Endothelial cell of umbilical vein (primary cell): Measurements from ENCODE around the gene TEX19. TPM values are rescaled to one million over a fixed set of nuclear protein-coding genes. Genes with fewer than 3 reads are reported as not detected.
A peak's percentile ranks its signal among the peaks of the same experiment; 100 is the strongest.

Experiments
- BruUV-seq: library from RNA; stranded (reverse); fragments of 400-500 nt; replicated peaks from 2 replicates; lab custom pipeline; 2021; lab: Mats Ljungman, UMichigan
- CTCF ChIA-PET: fragments of 300-600, 350-600 bp; sonication (Branson Sonifier 250); formaldehyde crosslinking; loops from one replicate; lab custom pipeline; 2021; ENCODE audit warnings: antibody characterized with exemption, inconsistent platforms; lab: Charles Lee
- POLR2A ChIA-PET: fragments of 300-600, 350-600 bp; sonication (Branson Sonifier 250); formaldehyde crosslinking; loops from one replicate; lab custom pipeline; 2021; ENCODE audit warnings: antibody characterized with exemption, inconsistent platforms; lab: Charles Lee
- DNase-seq: peaks from one replicate; pipeline ENCODE4 v3.0.0-alpha.2; 2011; ENCODE audit warnings: low read depth, low spot score
- FAIRE-seq: peaks from 2 replicates; lab custom pipeline; 2011; peaks lifted over from hg19 to GRCh38; lab: Jason Lieb, UNC
- H2AFZ ChIP-seq: 2 replicates; pipeline ENCODE4 v1.6.0; 2012; ENCODE audit warnings: low read depth, low read length, control low read depth, inconsistent platforms
- H3K27ac ChIP-seq: 2 replicates; pipeline ENCODE4 v1.5.1; 2011; ENCODE audit warnings: low read depth, mild to moderate bottlenecking, control low read depth, low read length, moderate library complexity; ENCODE audit not compliant: insufficient read depth
- H3K27me3 ChIP-seq, 2 experiments: 2 replicates each; pipeline versions ENCODE4 v1.6.0 to v1.6.1; 2011; ENCODE audit warnings: low read length in 2 of 2, mixed read lengths in 1 of 2; ENCODE audit not compliant: control insufficient read depth in 2 of 2, insufficient read depth in 2 of 2
- H3K36me3 ChIP-seq, 2 experiments: 2 replicates in 1 of 2; 3 replicates in 1 of 2; pipeline ENCODE4 v1.5.1; 2011; ENCODE audit warnings: low read length in 2 of 2, mild to moderate bottlenecking in 1 of 2, moderate library complexity in 1 of 2; ENCODE audit not compliant: control insufficient read depth in 2 of 2, insufficient read depth in 2 of 2; ENCODE audit errors: extremely low read depth in 1 of 2
- H3K4me1 ChIP-seq: 3 replicates; pipeline ENCODE4 v1.5.1; 2011; ENCODE audit warnings: mild to moderate bottlenecking, low read length; ENCODE audit not compliant: control insufficient read depth, insufficient read depth; ENCODE audit errors: extremely low read depth
- H3K4me2 ChIP-seq: 2 replicates; pipeline ENCODE4 v1.6.1; 2011; ENCODE audit warnings: low read length, control low read depth, mixed read lengths; ENCODE audit not compliant: insufficient read depth
- H3K4me3 ChIP-seq, 3 experiments: fragments of 200-600 bp in 1 of 3; sonication (generic), shearing (Covaris generic) in 1 of 3; replicated peaks in 1 of 3; 2 replicates each; pipeline ENCODE4 v1.5.1; 2011 to 2016; ENCODE audit warnings: control low read depth in 3 of 3, low read length in 3 of 3, mild to moderate bottlenecking in 2 of 3, inconsistent platforms in 1 of 3, low read depth in 1 of 3, moderate library complexity in 1 of 3; ENCODE audit not compliant: insufficient read depth in 1 of 3
- H3K79me2 ChIP-seq: 2 replicates; pipeline ENCODE4 v1.6.0; 2012; ENCODE audit warnings: low read length, inconsistent platforms; ENCODE audit not compliant: control insufficient read depth, insufficient read depth
- H3K9ac ChIP-seq: replicated peaks from 2 replicates; pipeline ENCODE3; 2011; ENCODE audit warnings: low read length, control low read depth; ENCODE audit not compliant: insufficient read depth; ENCODE audit errors: extremely low read depth
- H3K9me1 ChIP-seq: replicated peaks from 3 replicates; pipeline ENCODE4 v1.6.0; 2011; ENCODE audit warnings: mild to moderate bottlenecking, low read length; ENCODE audit not compliant: control insufficient read depth, insufficient read depth; ENCODE audit errors: extremely low read depth
- H3K9me3 ChIP-seq: replicated peaks from 2 replicates; pipeline ENCODE4 v1.5.1; 2012; ENCODE audit warnings: low read length, inconsistent platforms; ENCODE audit not compliant: control insufficient read depth, insufficient read depth
- H4K20me1 ChIP-seq: replicated peaks from 2 replicates; pipeline ENCODE3; 2011; ENCODE audit warnings: mild to moderate bottlenecking, low read length; ENCODE audit not compliant: control insufficient read depth, insufficient read depth; ENCODE audit errors: extremely low read depth
- EZH2 ChIP-seq: IDR thresholded peaks from 2 replicates; pipeline ENCODE4 v1.6.1; 2012; ENCODE audit warnings: borderline replicate concordance, low read depth, mild to moderate bottlenecking, moderate library complexity, low read length, inconsistent platforms; ENCODE audit not compliant: severe bottlenecking
- FOS ChIP-seq: IDR thresholded peaks from 2 replicates; pipeline ENCODE4 v1.6.1; 2011; ENCODE audit warnings: mild to moderate bottlenecking, low read length, moderate library complexity, borderline replicate concordance; ENCODE audit not compliant: insufficient read depth
- GATA2 ChIP-seq: IDR thresholded peaks from 2 replicates; pipeline ENCODE4 v1.7.0; 2011; ENCODE audit warnings: low read depth, mild to moderate bottlenecking, moderate library complexity, mixed read lengths, low read length; ENCODE audit not compliant: insufficient read length, insufficient read depth
- JUN ChIP-seq: IDR thresholded peaks from 2 replicates; pipeline ENCODE4 v1.6.1; 2011; ENCODE audit warnings: borderline replicate concordance, low read depth; ENCODE audit not compliant: insufficient read length, insufficient read depth
- MYC ChIP-seq: IDR thresholded peaks from one replicate; pipeline ENCODE4 v1.6.1; 2011; ENCODE audit warnings: mild to moderate bottlenecking, low read depth, low read length
- POLR2A ChIP-seq: IDR thresholded peaks from 2 replicates; pipeline ENCODE4 v1.6.1; 2012; ENCODE audit warnings: low read depth, mild to moderate bottlenecking, control low read depth, low read length
- POLR2AphosphoS5 ChIP-seq: IDR thresholded peaks from 2 replicates; pipeline ENCODE4 v1.6.1; 2012; ENCODE audit warnings: low read depth, mild to moderate bottlenecking, control low read depth, low read length, moderate library complexity; ENCODE audit not compliant: insufficient read depth
- dilution Hi-C: fragments of 300-500 bp; cut with MboI; formaldehyde crosslinking; loops from one replicate; pipeline ENCODE4 v1.15.0; 2019; ENCODE audit warnings: low sequenced_read_pairs; ENCODE audit not compliant: extremely low pct_ligation_motif_present
- intact Hi-C: fragments of 100-400 bp; cut with micrococcal nuclease; formaldehyde crosslinking; loops from one replicate; pipeline ENCODE4 v1.10.0; 2022
- polyA plus RNA-seq, 4 experiments: library from polyadenylated mRNA; depleted of rRNA in 3 of 4; stranded (reverse) in 3 of 4; unstranded in 1 of 4; fragments of >200 nt; gene quantifications; 2 replicates each; pipeline versions ENCODE4 v1.2.1 to v1.2.3, GENCODE V29; 2011 to 2012; ENCODE audit warnings: missing spikeins in 1 of 4
- total RNA-seq: library from RNA; stranded (reverse); gene quantifications from 2 replicates; pipeline ENCODE4 v1.2.3, GENCODE V29; 2021
- TF ChIP-seq, protein P1 (sequence below), 2 donors: IDR thresholded peaks; 1 replicate in 1 of 2; 2 replicates in 1 of 2; pipeline ENCODE4 v1.5.1; 2011; ENCODE audit warnings: low read length in 2 of 2, mild to moderate bottlenecking in 2 of 2, moderate library complexity in 2 of 2, control low read depth in 1 of 2, inconsistent platforms in 1 of 2, low read depth in 1 of 2; ENCODE audit not compliant: insufficient read depth in 1 of 2; ENCODE audit errors: extremely low read depth in 1 of 2
- TF ChIP-seq, protein P2 (sequence below): IDR thresholded peaks from 2 replicates; pipeline ENCODE4 v1.6.1; 2011; ENCODE audit not compliant: insufficient read depth, insufficient read length

Gene TEX19
- total and polyA plus RNA-seq, 2 donors (not counting 3 experiments of a cell fraction or from before 2014, with no cell fraction given): 0.06 TPM; not detected in 1

DNA sequence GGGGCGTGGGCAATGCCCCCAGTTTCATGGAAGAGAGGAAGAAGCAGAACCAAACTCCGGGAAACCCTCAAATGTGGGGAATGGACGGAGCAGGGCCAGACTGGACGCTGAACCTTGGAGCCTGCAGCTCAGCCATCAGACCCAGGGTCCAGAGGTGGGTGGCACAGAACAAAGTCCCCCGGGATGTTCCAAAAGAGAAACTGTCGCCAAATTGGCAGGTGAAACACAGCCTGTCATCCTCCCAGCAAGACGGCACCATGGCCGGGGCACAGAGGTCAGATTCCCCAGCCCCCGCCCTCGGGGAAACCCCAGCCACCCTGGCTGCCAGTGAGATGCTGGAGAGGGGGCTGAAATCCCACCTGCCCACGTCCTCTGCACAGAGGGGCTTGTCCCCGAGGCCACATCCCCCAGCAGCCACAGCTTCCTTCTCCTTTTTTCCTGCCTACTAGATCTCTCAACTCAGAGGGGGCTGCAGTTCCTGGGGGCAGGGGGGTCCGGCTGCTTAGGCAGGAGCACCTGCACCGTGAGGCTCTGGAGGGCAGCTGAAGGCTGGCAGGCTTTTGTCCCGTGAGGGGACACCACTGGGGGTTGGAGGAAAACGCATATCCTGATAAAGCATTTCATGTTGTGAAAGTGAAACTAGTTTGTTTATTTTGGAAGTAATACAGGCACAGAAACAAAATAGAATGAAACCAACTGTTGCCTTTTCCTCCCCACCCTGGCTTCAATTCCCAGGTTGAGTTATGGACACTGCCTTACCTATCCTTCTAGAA lies 24.2 kb upstream of the TEX19 start:
- Histone ChIP-seq H3K4me1 (peaks cover 16% of the 10 kb centered on the region), H4K20me1 (no peaks in the 10 kb centered on the region), H3K27ac (no peak overlapping the region), H3K9ac (no peak overlapping the region), H3K27me3 (peaks cover 0 to 2% of the 10 kb centered on the region in 2 experiments), H3K79me2 (no peaks in the 10 kb centered on the region), H3K9me1 (no peaks in the 10 kb centered on the region), H2AFZ (peak overlapping the region; percentile 88), H3K4me2 (peak overlapping the region; percentile 84), H3K9me3 (no peaks in the 10 kb centered on the region), H3K36me3 (no peaks in the 10 kb centered on the region), H3K4me3 (peak overlapping the region; percentile 19 to 44 (median 32))
- peak; percentile 49 for DNase-seq
- TF ChIP-seq EZH2 (no peak), GATA2 (no peak), JUN (no peak), FOS (no peak), POLR2A (no peak), MYC (no peak), POLR2AphosphoS5 (no peak)
- TF ChIP-seq, protein P1, sequence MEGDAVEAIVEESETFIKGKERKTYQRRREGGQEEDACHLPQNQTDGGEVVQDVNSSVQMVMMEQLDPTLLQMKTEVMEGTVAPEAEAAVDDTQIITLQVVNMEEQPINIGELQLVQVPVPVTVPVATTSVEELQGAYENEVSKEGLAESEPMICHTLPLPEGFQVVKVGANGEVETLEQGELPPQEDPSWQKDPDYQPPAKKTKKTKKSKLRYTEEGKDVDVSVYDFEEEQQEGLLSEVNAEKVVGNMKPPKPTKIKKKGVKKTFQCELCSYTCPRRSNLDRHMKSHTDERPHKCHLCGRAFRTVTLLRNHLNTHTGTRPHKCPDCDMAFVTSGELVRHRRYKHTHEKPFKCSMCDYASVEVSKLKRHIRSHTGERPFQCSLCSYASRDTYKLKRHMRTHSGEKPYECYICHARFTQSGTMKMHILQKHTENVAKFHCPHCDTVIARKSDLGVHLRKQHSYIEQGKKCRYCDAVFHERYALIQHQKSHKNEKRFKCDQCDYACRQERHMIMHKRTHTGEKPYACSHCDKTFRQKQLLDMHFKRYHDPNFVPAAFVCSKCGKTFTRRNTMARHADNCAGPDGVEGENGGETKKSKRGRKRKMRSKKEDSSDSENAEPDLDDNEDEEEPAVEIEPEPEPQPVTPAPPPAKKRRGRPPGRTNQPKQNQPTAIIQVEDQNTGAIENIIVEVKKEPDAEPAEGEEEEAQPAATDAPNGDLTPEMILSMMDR (IDR thresholded peaks at IDR 0.05; ENCODE audit: extremely low read depth in 1 of 2, insufficient read depth in 1 of 2, low read depth in 1 of 2, low read length in 2 of 2): no peak
- TF ChIP-seq, protein P2, sequence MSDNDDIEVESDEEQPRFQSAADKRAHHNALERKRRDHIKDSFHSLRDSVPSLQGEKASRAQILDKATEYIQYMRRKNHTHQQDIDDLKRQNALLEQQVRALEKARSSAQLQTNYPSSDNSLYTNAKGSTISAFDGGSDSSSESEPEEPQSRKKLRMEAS: no peak
- dilution Hi-C loops (no loop called here), intact Hi-C loops (loop anchor here (5.0 kb wide), 1 partner anchor 38 kb away; no protein-coding TSS in a partner anchor)
- BruUV-seq: no TSS peak
- ChIA-PET POLR2A (no interaction called here), CTCF (interaction anchor here (1.4 to 1.7 kb wide), 2 partner anchors 10 to 229 kb away, joined by 3 to 5 read pairs; no protein-coding TSS in a partner anchor)
- FAIRE-seq: peak; percentile 56
